ENCODE measurements around the gene NAT10. TPM values are rescaled to one million over a fixed set of nuclear protein-coding genes. Genes with fewer than 3 reads are reported as not detected.

NAT10 gene
- total RNA-seq, 4 donors from 2014 or later, result 19.9 to 27.2 (median 20.6) TPM

GRCh38 chr11:34183848-34184391 lies 78.5 kb downstream of the NAT10 start:
- Histone ChIP-seq H3K9me3 (no peaks in the 10 kb centered on the region), H3K27ac (replicated peaks in 1 of 4) (no peak overlapping the region), H3K4me3 (no peak overlapping the region), H3K36me3 (no peaks in the 10 kb centered on the region), H3K4me1 (peaks cover 0 to 10% (median 6%) of the 10 kb centered on the region in 4 donors), H3K27me3 (no peaks in the 10 kb centered on the region)
- 92% methylated on average over 9 of the region's 9 CpGs for WGBS
- intact Hi-C loops (cut with DNase I), result no loop called here
- no peak for TF ChIP-seq EP300 (IDR thresholded peaks at IDR 0.05)
- TF ChIP-seq POLR2AphosphoS5 (IDR thresholded peaks at IDR 0.05), result no peak
- TF ChIP-seq CTCF (IDR thresholded peaks at IDR 0.05), result no peak
- TF ChIP-seq POLR2A (IDR thresholded peaks at IDR 0.05; ENCODE audit: low read depth), result no peak
- no peak for DNase-seq (ENCODE audit: extremely low spot score)

- Histone ChIP-seq H3K4me1 (peaks cover 0 to 10% (median 6%) of the 10 kb centered on the region in 4 donors), H3K27me3 (no peaks in the 10 kb centered on the region), H3K36me3 (no peaks in the 10 kb centered on the region), H3K4me3 (no peak overlapping the region), H3K27ac (replicated peaks in 1 of 4) (no peak overlapping the region), H3K9me3 (no peaks in the 10 kb centered on the region)
- TF ChIP-seq CTCF (IDR thresholded peaks at IDR 0.05), result no peak
- TF ChIP-seq POLR2AphosphoS5 (IDR thresholded peaks at IDR 0.05), result no peak
- intact Hi-C loops (cut with DNase I), result no loop called here
- WGBS, result 100% methylated on average over 7 of the region's 14 CpGs
- no peak for DNase-seq (ENCODE audit: extremely low spot score)
Measured at GRCh38 chr11:34184505-34185015, 79.1 kb downstream of the NAT10 start.

- Histone ChIP-seq H3K36me3 (no peaks in the 10 kb centered on the region), H3K9me3 (no peaks in the 10 kb centered on the region), H3K27ac (replicated peaks in 1 of 4) (no peak overlapping the region), H3K27me3 (no peaks in the 10 kb centered on the region), H3K4me1 (peaks cover 0 to 10% (median 6%) of the 10 kb centered on the region in 4 donors), H3K4me3 (no peak overlapping the region)
- intact Hi-C loops (cut with DNase I), result no loop called here
- TF ChIP-seq EP300 (IDR thresholded peaks at IDR 0.05) (no peak), POLR2A (IDR thresholded peaks at IDR 0.05; ENCODE audit: low read depth) (no peak), CTCF (IDR thresholded peaks at IDR 0.05) (no peak), POLR2AphosphoS5 (IDR thresholded peaks at IDR 0.05) (no peak)
- WGBS, result 71% methylated on average over 19 of the region's 22 CpGs
- DNase-seq (ENCODE audit: extremely low spot score), result no peak
Measured at GRCh38 chr11:34185926-34186841, 80.8 kb downstream of the NAT10 start.

GRCh38 chr11:34188181-34188580 lies 82.8 kb downstream of the NAT10 start:
- Histone ChIP-seq H3K9me3 (no peaks in the 10 kb centered on the region), H3K4me1 (peaks cover 11 to 23% (median 18%) of the 10 kb centered on the region in 4 donors), H3K27me3 (no peaks in the 10 kb centered on the region), H3K36me3 (no peaks in the 10 kb centered on the region), H3K27ac (replicated peaks in 1 of 4) (no peak overlapping the region), H3K4me3 (no peak overlapping the region)
- WGBS, result 84% methylated on average over 5 of the region's 5 CpGs
- no peak for DNase-seq (ENCODE audit: extremely low spot score)
- intact Hi-C loops (cut with DNase I), result no loop called here
- TF ChIP-seq EP300 (IDR thresholded peaks at IDR 0.05) (no peak), POLR2A (IDR thresholded peaks at IDR 0.05; ENCODE audit: low read depth) (no peak), POLR2AphosphoS5 (IDR thresholded peaks at IDR 0.05) (no peak)

- TF ChIP-seq POLR2A (IDR thresholded peaks at IDR 0.05; ENCODE audit: low read depth) (no peak), POLR2AphosphoS5 (IDR thresholded peaks at IDR 0.05) (no peak), CTCF (IDR thresholded peaks at IDR 0.05) (no peak), EP300 (IDR thresholded peaks at IDR 0.05) (no peak)
- H3K4me3 ChIP-seq, result no peak overlapping the region
- intact Hi-C loops (cut with DNase I), result no loop called here
- H3K9me3 ChIP-seq, result no peaks in the 10 kb centered on the region
- WGBS, result 93% methylated on average over 9 of the region's 9 CpGs
- no peak for DNase-seq (ENCODE audit: extremely low spot score)
- H3K36me3 ChIP-seq, result no peaks in the 10 kb centered on the region
- peaks cover 16 to 30% (median 23%) of the 10 kb centered on the region in 4 donors for H3K4me1 ChIP-seq
- no peaks in the 10 kb centered on the region for H3K27me3 ChIP-seq
- no peak overlapping the region for H3K27ac ChIP-seq (replicated peaks in 1 of 4)
Measured at GRCh38 chr11:34189191-34189590, 83.8 kb downstream of the NAT10 start.

Measured in esophagus muscularis mucosa (tissue), 4 donors.